Erythroblast (primary cell): ENCODE measurements around the gene PHACTR2.

Source experiments
- GATA1 ChIP-seq: IDR thresholded peaks from 2 replicates; pipeline ENCODE4 v1.6.1; 2011; ENCODE audit warnings: low read depth, mild to moderate bottlenecking, control low read depth, low read length, moderate library complexity
- POLR2A ChIP-seq: IDR thresholded peaks from 2 replicates; pipeline ENCODE4 v1.6.1; 2011; ENCODE audit warnings: mild to moderate bottlenecking, low read length

- TF ChIP-seq POLR2A (no peak), GATA1 (no peak)
Measured at GRCh38 chr6:143806282-143807102, 128.7 kb downstream of the PHACTR2 start.
